Thymus (tissue), 11 donors: ENCODE measurements around the gene PSMC1. TPM values are rescaled to one million over a fixed set of nuclear protein-coding genes. Genes with fewer than 3 reads are reported as not detected.
A peak's percentile ranks its signal among the peaks of the same experiment; 100 is the strongest.

ENCODE experiments used
- DNase-seq, 9 donors: peaks; one replicate each; pipeline ENCODE4 v3.0.0-alpha.2; 2013; ENCODE audit warnings: low spot score in 9 of 9, low read depth in 6 of 9, missing footprints in 1 of 9
- H3K27ac ChIP-seq, 2 donors: one replicate each; pipeline ENCODE4 v1.5.1; 2013; ENCODE audit warnings: control low read depth in 1 of 2, low read depth in 1 of 2, low read length in 1 of 2, mild to moderate bottlenecking in 1 of 2, moderate library complexity in 1 of 2
- H3K27me3 ChIP-seq, 2 donors: one replicate each; pipeline ENCODE4 v1.5.1; 2013; ENCODE audit warnings: low read length in 1 of 2; ENCODE audit not compliant: control insufficient read depth in 2 of 2, insufficient read depth in 1 of 2
- H3K36me3 ChIP-seq, 2 donors: one replicate each; pipeline ENCODE4 v1.5.1; 2013; ENCODE audit warnings: low read length in 1 of 2, mild to moderate bottlenecking in 1 of 2, moderate library complexity in 1 of 2; ENCODE audit not compliant: control insufficient read depth in 2 of 2, insufficient read depth in 2 of 2
- H3K4me1 ChIP-seq, 2 donors: one replicate each; pipeline ENCODE4 v1.5.1; 2013; ENCODE audit warnings: low read length in 2 of 2; ENCODE audit not compliant: control insufficient read depth in 2 of 2, insufficient read depth in 2 of 2
- H3K4me3 ChIP-seq, 2 donors: one replicate each; pipeline ENCODE4 v1.5.1; 2013; ENCODE audit warnings: low read length in 2 of 2, control low read depth in 1 of 2, mild to moderate bottlenecking in 1 of 2
- H3K9me3 ChIP-seq, 2 donors: one replicate each; pipeline ENCODE4 v1.5.1; 2013; ENCODE audit warnings: low read length in 1 of 2, mild to moderate bottlenecking in 1 of 2; ENCODE audit not compliant: control insufficient read depth in 2 of 2, insufficient read depth in 1 of 2
- WGBS: extraction: QIAGEN DNeasy Blood & Tissue Kit; methylation state at CpG from one replicate; pipeline ENCODE4 v1.1.7; 2013; 5-methylcytosine and 5-hydroxymethylcytosine counted together
- polyA plus RNA-seq: library from polyadenylated mRNA; stranded (reverse); fragments of 200-250 nt; gene quantifications from one replicate; pipeline ENCODE4 v1.2.3, GENCODE V29; 2013
- total RNA-seq: library from RNA; stranded (reverse); fragments of 120-200 nt; gene quantifications from one replicate; pipeline ENCODE4 v1.2.4, GENCODE V29; 2013
- donor health status: healthy.

Gene PSMC1
- total and polyA plus RNA-seq, 2 donors, result 134 to 138 TPM

- Histone ChIP-seq H3K4me1 (no peaks in the 10 kb centered on the region), H3K4me3 (no peak overlapping the region), H3K9me3 (no peaks in the 10 kb centered on the region), H3K27ac (no peak overlapping the region), H3K27me3 (no peaks in the 10 kb centered on the region), H3K36me3 (peaks cover 43 to 57% of the 10 kb centered on the region in 2 donors)
- no peak for DNase-seq
- 92% methylated on average over 2 of the region's 2 CpGs for WGBS
Observed at GRCh38 chr14:90294872-90295271, 38.5 kb downstream of the PSMC1 start.

GRCh38 chr14:90295870-90296516 is 39.6 kb downstream of the PSMC1 start:
- DNase-seq, result no peak
- H3K4me1 ChIP-seq, result no peaks in the 10 kb centered on the region
- H3K27ac ChIP-seq, result no peak overlapping the region
- H3K9me3 ChIP-seq, result no peaks in the 10 kb centered on the region
- WGBS, result 97% methylated on average over 5 of the region's 5 CpGs
- H3K4me3 ChIP-seq, result no peak overlapping the region
- no peaks in the 10 kb centered on the region for H3K27me3 ChIP-seq
- H3K36me3 ChIP-seq, result peaks cover 37 to 52% of the 10 kb centered on the region in 2 donors

DNA sequence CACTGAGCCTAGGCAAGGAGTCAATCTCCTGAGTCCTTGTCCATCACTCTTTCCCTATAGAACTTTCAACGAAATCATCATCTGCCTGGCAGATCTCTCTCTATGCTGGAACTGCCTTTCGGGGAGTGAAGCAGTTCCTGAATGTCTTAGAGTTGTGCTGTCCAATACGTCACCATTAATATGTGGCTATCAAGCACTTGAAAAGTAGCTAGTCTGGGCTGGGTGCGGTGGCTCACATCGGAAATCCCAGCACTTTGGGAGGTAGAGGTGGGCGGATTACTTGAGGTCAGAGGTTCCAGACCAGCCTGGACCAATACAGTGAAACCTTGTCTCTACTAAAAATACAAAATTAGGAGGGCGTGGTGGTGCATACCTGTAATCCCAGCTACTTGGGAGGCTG is 40.3 kb downstream of the PSMC1 start:
- DNase-seq, result no peak
- no peak overlapping the region for H3K27ac ChIP-seq
- whole genome bisulfite sequencing, result 98% methylated on average over 7 of the region's 7 CpGs
- H3K36me3 ChIP-seq, result peaks cover 35 to 50% of the 10 kb centered on the region in 2 donors
- H3K9me3 ChIP-seq, result no peaks in the 10 kb centered on the region
- no peaks in the 10 kb centered on the region for H3K4me1 ChIP-seq
- no peaks in the 10 kb centered on the region for H3K27me3 ChIP-seq
- no peak overlapping the region for H3K4me3 ChIP-seq

GRCh38 chr14:90297876-90298629 is 41.7 kb downstream of the PSMC1 start:
- no peaks in the 10 kb centered on the region for H3K27me3 ChIP-seq
- peaks cover 39 to 49% of the 10 kb centered on the region in 2 donors for H3K36me3 ChIP-seq
- no peaks in the 10 kb centered on the region for H3K4me1 ChIP-seq
- no peak overlapping the region for H3K4me3 ChIP-seq
- H3K27ac ChIP-seq, result no peak overlapping the region
- DNase-seq, result no peak
- 96% methylated on average over 11 of the region's 11 CpGs for WGBS
- H3K9me3 ChIP-seq, result no peaks in the 10 kb centered on the region

DNA sequence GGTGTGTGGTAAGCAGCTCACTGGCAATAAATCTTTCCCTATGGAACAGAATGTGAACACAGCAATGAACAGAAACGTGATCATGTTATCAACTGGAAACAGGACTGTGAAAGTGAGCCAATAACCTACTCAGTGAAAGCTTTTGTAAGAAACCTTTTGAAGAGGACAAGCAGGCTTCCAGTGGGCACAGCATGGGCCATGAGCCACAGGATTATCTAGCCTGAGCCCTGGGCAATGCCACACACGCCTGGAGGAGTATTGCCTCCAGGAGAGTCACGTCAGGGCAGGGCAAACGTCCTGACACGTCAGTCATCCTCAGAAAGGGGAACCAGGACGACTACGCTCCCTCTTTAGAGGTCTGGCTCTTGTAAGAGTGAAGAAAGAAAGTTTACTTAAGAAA is 43.1 kb downstream of the PSMC1 start:
- no peak for DNase-seq
- WGBS, result 80% methylated on average over 7 of the region's 7 CpGs
- Histone ChIP-seq H3K4me3 (no peak overlapping the region), H3K27ac (no peak overlapping the region), H3K4me1 (no peaks in the 10 kb centered on the region), H3K27me3 (no peaks in the 10 kb centered on the region), H3K9me3 (no peaks in the 10 kb centered on the region), H3K36me3 (peaks cover 50 to 56% of the 10 kb centered on the region in 2 donors)

DNA sequence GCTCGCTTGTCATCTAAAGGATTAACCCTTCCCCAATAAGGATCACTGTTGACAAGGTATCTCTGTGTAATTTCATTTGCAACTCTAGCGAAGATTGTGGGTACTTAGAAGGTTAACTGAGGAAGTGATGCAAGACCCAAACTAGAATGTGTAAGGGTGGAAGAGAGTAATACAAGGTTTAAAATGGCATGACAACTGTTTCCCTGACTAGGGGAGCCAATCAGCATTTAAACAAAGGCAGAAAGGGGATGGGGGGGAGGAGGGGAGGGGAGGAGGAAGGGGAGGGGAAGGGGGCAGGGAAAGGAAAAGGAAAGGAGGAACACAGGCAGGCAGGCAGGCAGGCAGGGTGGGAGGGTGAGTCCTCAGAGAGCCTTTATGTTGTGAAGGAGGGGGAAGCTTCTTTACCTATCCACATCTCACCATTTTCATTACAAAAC is 44.3 kb downstream of the PSMC1 start:
- H3K4me1 ChIP-seq, result no peaks in the 10 kb centered on the region
- WGBS, result 95% methylated on average over 2 of the region's 2 CpGs
- no peaks in the 10 kb centered on the region for H3K27me3 ChIP-seq
- H3K27ac ChIP-seq, result no peak overlapping the region
- peaks cover 48 to 58% of the 10 kb centered on the region in 2 donors for H3K36me3 ChIP-seq
- no peak for DNase-seq
- no peak overlapping the region for H3K4me3 ChIP-seq
- no peaks in the 10 kb centered on the region for H3K9me3 ChIP-seq

GRCh38 chr14:90301122-90301521 is 44.8 kb downstream of the PSMC1 start:
- no peaks in the 10 kb centered on the region for H3K27me3 ChIP-seq
- no peaks in the 10 kb centered on the region for H3K4me1 ChIP-seq
- no peak for DNase-seq
- no peak overlapping the region for H3K27ac ChIP-seq
- peaks cover 47 to 59% of the 10 kb centered on the region in 2 donors for H3K36me3 ChIP-seq
- no peaks in the 10 kb centered on the region for H3K9me3 ChIP-seq
- WGBS, result 89% methylated on average over 6 of the region's 6 CpGs
- H3K4me3 ChIP-seq, result no peak overlapping the region

- Histone ChIP-seq H3K4me1 (no peaks in the 10 kb centered on the region), H3K4me3 (no peak overlapping the region), H3K36me3 (peaks cover 42 to 56% of the 10 kb centered on the region in 2 donors), H3K9me3 (no peaks in the 10 kb centered on the region), H3K27me3 (no peaks in the 10 kb centered on the region), H3K27ac (no peak overlapping the region)
- DNase-seq, result peak in 2 of 9 donors; percentile 13 to 31
- 93% methylated on average over 5 of the region's 5 CpGs for WGBS
Observed at GRCh38 chr14:90301668-90302090, 45.3 kb downstream of the PSMC1 start.

- H3K9me3 ChIP-seq, result no peaks in the 10 kb centered on the region
- no peak overlapping the region for H3K4me3 ChIP-seq
- H3K4me1 ChIP-seq, result no peaks in the 10 kb centered on the region
- no peak for DNase-seq
- 95% methylated on average over 10 of the region's 10 CpGs for WGBS
- H3K36me3 ChIP-seq, result peaks cover 43 to 56% of the 10 kb centered on the region in 2 donors
- H3K27me3 ChIP-seq, result no peaks in the 10 kb centered on the region
- H3K27ac ChIP-seq, result no peak overlapping the region
Observed at GRCh38 chr14:90302529-90303303, 46.4 kb downstream of the PSMC1 start.
